GM19023 (cell line): ENCODE measurements around the gene HOATZ.

ENCODE experiments used
- ATAC-seq: cut with Tn5 transposase; IDR thresholded peaks from one replicate; pipeline ENCODE4 v1.9.1; 2021; ENCODE audit warnings: mild to moderate bottlenecking, moderate library complexity; ENCODE audit not compliant: unreplicated experiment

Gene HOATZ

DNA sequence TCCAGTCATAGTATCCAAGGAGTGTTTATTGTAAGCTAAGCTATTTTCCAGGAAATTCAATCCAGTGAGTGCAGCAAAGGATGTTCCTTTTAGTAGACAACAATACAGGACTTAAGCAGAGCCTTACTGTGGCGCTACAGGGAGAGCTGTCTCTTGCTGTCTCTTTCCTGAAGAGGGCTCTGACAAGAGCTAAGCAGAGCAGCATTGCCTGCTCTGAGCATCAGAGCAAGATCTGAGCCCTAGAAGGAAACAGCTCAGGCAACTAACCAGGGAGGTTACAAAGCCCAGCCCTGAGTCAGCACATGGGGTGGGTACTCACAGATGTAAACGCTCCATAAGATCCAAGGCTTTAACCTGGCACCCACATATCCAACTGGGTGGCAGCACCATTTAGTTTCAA, 33.9 kb downstream of the HOATZ start:
- ATAC-seq: no peak

DNA sequence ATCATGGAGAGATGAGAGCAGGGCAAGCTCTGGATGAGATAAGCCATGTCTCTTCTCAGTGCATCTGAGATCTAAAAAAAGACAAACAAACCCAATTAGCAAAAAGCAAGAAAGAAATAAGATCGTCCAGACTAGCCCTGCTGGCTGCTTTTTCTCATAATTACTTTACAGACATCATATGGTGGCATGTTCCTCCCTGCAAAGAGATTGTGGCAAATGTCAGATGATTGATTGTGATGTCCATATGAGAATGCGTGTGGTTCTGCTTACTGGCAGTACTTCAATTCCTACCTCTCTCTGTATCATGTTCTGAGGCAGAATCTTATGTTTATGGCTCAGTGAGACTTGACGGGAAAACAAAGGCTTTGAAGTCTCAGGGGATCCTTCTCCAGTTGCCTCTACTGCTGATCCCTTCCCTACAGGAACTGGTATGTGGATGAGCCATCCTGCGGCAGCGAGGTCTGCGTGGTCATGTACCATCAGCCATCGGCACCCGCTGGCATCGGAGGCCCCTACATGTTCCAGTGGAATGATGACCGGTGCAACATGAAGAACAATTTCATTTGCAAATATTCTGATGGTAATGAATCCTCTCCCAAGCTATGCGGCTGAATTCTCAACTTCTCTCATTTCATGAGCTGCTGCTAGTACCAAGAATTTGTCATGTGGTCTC, 34.8 kb downstream of the HOATZ start:
- ATAC-seq: no peak

- no peak for ATAC-seq
These were observed 35.3 kb downstream of the HOATZ start for GRCh38 chr11:111549869-111550203.

DNA sequence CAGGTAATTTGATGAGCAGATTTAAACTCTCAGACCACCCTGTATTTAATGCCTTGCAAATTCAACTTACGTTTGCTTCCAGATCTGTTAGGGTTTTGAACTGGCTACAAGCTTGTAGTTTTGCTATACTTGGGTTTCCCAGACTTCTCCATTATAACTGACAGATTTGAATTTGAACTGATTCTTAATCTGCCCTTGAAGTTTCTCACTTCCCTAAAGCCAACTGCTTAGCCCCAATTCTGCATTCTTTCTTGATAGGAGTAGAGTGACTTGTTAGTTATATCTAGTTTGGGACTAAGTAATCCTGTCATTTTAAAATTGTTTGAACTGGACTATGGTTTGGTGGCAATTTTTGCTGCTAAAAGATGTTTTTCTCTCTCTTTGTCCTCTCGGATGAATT, 35.7 kb downstream of the HOATZ start:
- ATAC-seq: no peak

- ATAC-seq: no peak
These were observed 40.0 kb downstream of the HOATZ start for GRCh38 chr11:111554532-111554931.

- no peak for ATAC-seq
These were observed 40.7 kb downstream of the HOATZ start for GRCh38 chr11:111555255-111555654.

GRCh38 chr11:111557425-111558111, 43.0 kb downstream of the HOATZ start:
- no peak for ATAC-seq

DNA sequence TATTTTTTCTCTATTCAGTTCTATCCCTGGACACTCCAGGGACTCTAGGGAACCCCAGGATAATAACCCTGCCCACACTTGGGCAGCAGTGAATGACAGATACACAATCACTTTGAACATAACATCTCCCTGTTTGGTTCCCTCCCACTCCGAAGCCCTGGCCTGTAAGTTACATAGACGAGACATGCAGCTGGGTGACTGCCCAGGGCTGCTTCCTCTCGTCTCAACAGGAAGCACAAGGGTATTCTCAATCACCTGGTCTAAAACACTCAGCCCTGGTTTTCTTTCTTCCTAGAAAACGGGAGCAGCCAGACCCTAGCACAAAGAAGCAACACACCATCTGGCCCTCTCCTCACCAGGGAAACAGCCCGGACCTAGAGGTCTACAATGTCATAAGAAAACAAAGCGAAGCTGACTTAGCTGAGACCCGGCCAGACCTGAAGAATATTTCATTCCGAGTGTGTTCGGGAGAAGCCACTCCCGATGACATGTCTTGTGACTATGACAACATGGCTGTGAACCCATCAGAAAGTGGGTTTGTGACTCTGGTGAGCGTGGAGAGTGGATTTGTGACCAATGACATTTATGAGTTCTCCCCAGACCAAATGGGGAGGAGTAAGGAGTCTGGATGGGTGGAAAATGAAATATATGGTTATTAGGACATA, 45.4 kb downstream of the HOATZ start:
- ATAC-seq: no peak

DNA sequence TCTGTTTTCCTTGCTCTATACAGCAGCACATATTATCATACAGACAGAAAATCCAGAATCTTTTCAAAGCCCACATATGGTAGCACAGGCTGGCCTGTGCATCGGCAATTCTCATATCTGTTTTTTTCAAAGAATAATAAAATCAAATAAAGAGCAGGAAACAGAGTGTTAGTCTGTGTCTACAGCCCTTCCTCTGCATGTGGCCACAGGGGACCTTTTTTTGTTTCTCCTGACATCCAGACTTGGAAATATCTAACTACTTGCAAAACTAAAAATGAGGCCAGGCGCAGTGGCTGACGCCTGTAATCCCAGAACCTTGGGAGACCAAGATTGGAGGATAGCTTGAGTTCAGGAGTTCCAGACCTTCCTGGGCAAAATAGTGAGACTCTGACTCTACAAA, 46.2 kb downstream of the HOATZ start:
- ATAC-seq: no peak

DNA sequence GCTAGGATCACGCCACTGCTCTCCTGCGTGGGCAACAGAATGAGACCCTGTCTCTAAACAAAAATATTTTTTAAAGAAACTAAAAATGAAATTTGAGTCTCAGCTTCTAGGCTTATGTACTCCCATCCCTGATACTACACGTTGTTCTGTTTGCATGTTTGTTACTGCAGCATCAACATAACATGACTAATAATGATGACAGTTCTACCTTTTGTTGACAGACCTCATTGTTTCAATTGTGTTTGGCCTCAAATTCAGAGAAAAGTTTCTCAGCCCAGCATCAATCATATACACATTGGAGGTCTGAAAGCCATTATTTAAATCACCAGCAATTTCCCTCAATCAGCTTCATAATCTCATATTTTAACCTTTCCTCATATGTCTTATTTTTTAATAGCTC, 46.7 kb downstream of the HOATZ start:
- ATAC-seq: no peak

DNA sequence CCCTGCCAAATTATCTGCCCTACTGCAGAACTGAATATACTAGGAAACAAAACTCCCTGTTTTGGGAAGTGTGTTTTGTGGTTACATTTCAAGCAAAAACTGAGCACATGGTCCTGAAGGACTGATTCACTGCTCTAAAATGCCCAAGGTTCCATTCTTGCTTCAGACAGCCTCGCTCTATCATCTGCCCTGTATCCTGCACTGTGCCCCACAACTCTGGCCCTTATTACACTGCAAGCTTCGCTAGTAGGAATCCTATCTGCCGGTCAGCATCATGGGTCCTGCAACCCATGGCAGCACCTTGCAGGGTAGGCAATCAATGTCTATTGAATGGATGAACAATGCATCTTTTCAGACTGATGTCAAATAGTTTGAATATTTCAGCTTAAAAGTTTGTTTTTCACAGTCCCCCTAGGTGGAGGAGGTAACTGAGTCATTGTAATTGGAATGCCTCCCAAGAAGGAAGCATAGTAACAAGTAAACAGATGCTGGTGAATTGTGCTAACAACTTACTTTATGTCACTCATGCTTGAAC, 47.3 kb downstream of the HOATZ start:
- ATAC-seq: no peak

- no peak for ATAC-seq
These were observed 48.3 kb downstream of the HOATZ start for GRCh38 chr11:111562692-111563389.

DNA sequence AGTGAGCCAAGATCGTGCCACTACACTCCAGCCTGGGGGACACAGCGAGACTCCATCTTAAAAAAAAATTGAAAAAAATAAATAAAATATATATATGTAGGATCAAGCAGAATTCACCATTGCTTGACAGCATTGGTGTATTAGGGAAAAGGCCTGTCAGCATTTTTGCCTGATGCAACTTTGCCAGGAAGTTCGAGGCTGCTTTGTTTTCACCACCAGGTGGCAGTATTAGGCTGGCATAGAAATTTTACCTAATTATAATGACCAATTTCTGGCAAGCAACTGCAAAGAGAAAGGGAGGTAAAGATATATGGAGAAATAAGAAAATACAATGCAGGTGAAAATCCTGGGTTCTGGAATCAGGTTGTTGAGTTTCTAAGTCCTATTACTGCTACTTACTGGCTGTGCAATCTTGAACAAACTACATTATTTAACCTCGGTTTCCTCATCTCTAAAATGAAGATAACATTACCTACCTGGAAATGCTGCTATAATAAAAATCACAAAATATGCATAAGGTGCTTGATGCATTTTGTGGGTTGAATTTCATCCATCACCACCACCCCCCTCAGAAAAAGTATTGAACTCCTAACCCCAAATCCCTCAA, 50.6 kb downstream of the HOATZ start:
- ATAC-seq: no peak

GRCh38 chr11:111566324-111566723, 51.7 kb downstream of the HOATZ start:
- ATAC-seq: no peak

- ATAC-seq: no peak
These were observed 54.9 kb downstream of the HOATZ start for GRCh38 chr11:111569476-111569875.

DNA sequence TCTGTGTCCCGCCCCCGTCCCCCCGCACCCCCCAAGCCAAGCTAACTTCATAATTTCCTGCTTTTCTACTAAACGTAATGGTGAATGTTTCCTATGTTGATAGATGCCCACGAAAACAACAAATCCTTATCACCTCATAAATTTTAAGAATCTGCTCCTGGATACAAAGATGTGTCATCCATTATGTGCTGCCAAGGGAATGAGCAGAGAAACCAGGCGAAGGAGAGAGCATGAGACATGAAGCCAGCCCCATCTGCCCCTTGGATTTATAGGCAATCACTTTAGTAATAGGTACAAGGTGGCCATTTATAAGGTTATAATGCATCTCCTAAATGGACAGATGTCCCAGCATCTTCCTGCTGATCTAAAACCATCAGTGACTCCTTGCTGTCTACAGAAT, 56.2 kb downstream of the HOATZ start:
- ATAC-seq: no peak

GRCh38 chr11:111571829-111572501, 57.4 kb downstream of the HOATZ start:
- ATAC-seq: no peak

DNA sequence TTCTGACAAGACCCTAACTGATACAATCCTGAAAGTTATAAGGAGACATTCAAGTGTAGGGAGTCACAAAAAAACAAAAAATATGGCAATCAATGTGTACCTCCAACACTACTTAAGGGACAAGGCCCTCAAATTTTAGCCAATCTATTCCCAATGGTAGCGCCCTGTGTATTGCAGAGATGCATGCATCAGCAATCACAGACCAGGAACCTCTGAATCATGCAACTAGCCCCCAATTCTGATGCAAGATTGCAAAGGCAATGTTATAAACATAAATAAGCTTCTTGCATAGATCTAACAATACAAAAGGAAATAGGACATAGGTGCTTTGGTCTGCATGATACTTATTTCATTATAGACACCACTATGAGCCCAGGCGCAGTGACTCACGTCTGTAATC, 58.0 kb downstream of the HOATZ start:
- no peak for ATAC-seq

DNA sequence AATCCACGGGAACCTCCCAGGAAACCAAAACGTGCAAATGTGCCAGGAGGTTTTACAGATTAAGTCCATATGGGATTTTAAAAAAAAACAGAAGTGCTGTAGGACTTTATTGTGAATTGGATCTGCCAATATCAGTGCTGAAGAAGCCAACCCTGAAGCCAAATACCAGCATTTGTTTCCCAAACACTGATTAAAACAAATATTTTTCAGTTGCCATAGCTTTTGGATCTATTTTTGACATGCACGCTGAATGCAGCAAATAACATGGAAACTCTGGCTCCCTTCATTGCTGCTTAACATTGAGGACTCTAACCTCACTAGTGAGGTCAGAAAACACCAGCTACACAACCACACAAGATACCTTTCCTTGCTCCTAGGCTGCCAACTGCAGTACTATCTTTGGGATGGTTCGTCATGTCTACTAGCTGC, 59.3 kb downstream of the HOATZ start:
- no peak for ATAC-seq

DNA sequence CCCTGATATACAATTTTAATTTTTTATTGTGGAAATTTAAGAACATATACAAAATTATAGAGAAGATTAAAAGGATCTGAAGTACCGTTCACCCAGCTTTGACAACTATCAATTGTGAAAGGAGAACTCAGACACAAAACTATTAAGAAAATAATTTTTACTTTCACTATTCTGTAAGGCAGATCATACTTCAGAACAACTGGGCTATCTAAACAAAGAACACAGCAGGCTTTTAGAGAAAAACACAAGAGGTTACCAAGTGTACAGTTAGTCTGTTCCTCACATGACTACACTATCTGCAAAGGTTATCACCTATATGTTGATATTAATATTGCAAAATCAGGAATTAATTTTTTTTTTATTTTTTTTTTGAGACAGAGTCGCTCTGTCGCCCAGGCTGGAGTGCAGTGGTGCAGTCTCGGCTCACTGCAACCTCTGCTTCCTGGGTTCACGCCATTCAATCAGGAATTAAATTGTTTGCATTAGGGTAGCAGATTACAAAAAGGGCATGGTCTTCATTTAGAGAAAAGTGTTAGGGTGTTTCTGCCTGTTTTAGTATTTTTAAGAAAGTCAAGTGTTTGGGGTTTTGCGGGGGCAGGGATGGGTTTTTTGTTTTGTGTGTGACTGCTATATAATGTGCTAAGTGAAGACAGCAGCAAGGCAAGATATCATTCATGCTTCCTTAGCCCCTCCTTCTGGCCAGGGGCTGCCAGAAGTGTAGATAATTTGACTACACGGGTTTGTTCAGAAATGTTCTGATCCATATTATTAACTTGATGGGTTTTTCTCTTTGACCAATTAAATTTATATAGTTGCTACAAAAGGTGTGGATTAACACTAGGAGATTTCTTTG, 60.0 kb downstream of the HOATZ start:
- no peak for ATAC-seq
